ENCODE data around the gene SETD5. TPM values are rescaled to one million over a fixed set of nuclear protein-coding genes. Genes with fewer than 3 reads are reported as not detected.

SETD5 gene
- total RNA-seq, 1 donor from 2014 or later = 98.4 TPM

DNA sequence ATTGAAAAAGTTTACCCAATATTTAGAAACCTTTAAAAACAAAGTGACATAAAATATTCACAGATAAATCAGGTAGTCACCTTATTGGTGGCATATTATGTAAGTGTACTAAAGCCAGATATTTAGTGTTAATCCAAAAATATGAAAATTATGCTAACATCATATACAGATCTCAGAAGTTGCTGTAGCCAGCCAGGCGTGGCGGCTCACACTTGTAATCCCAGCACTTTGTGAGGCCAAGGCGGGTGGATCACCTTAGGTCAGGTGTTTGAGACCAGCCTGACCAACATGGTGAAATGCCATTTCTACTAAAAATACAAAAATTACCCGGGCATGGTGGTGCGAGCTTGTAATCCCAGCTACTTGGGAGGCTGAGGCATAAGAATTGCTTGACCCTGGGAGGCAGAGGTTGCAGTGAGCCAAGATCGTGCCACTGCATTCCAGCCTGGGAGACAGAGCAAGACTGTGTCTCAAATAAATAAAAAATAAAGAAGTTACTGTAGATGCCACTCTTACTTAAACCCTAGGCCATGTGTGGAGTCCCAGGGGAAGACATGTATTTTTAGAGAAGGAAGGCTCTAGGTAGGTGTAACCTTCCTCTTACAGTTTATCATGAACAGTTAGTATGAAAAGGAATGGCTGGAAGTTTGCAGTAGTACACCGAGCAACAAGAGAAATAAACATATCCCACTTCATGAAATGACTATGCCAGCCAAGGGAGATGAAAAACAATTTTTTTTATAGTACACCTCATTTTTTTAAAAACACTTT is 9.6 kb downstream of the SETD5 start:
- no peak for DNase-seq (ENCODE audit: low read depth)

DNA sequence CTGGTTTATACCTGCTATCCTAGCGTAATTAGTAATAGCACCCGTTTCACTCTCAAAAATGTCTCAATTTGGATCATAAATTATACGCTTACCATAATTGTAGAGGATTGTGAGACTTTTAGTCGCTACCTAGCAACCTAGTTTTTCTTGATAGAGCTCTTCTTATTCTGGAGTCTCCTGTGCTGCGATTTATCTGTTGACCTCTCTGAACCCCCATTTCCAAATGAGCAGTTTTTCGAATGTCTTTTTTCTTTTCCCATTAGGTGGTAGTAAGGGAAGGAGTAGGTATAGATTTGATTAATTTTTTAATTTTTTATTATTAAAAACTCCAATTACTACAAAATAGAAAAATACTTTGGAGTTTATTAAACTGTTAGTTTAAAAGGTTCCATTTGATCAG is 10.6 kb downstream of the SETD5 start:
- DNase-seq (ENCODE audit: low read depth) = no peak

GRCh38 chr3:9408546-9408945 is 11.1 kb downstream of the SETD5 start:
- no peak for DNase-seq (ENCODE audit: low read depth)

- no peak for DNase-seq (ENCODE audit: low read depth)
Observed at GRCh38 chr3:9409981-9410854, 12.8 kb downstream of the SETD5 start.

DNA sequence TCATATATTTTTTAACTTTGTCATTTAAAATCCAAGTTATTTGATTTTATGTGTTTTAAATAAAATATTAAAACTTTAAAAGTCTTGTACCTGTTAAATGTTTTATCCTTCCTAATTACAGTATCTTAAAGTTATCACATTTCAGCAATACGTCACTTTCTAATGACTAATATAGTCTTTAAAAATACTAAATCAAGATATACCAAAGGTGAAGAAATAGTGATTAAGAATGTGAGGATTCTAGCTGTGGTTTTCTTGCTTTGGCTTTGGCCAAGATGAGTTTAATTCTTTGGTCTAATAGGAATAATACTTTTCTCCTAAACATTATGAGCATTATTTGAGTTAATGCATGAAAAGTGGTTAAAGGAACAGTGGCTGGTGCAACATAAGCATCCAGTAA is 13.9 kb downstream of the SETD5 start:
- no peak for DNase-seq (ENCODE audit: low read depth)

- no peak for DNase-seq (ENCODE audit: low read depth)
Observed at GRCh38 chr3:9412293-9412692, 14.9 kb downstream of the SETD5 start.

GRCh38 chr3:9414826-9415225 is 17.4 kb downstream of the SETD5 start:
- DNase-seq (ENCODE audit: low read depth) = no peak

DNA sequence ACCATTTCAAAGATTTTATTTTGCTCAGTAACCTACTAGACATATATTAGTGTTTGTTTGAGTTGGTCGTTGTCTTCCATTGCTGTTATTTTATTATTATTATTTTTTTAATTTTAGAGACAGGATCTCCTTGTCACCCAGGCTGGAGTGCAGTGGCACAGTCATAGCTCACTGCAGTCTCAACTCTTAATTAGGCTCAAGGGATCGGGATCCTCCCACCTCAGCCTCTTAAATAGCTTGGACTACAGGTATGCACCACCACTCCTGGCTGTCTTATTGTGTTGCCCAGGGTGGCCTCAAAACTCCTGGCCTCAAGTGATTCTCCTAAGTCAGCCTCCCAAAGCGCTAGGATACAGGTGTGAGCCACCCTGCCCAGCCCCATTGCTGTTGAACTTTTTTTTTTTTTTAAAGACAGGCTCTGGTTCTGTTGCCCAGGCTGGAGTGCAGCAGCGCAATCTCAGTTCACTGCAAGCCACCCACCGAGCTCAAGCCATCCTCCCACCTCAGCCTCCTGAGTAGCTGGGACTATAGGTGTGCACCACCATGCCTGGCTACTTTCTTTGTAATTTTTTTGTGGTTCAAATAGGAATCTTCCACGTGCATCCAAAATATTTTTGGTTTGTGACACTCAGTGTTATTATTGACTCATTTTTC is 18.2 kb downstream of the SETD5 start:
- no peak for DNase-seq (ENCODE audit: low read depth)

DNA sequence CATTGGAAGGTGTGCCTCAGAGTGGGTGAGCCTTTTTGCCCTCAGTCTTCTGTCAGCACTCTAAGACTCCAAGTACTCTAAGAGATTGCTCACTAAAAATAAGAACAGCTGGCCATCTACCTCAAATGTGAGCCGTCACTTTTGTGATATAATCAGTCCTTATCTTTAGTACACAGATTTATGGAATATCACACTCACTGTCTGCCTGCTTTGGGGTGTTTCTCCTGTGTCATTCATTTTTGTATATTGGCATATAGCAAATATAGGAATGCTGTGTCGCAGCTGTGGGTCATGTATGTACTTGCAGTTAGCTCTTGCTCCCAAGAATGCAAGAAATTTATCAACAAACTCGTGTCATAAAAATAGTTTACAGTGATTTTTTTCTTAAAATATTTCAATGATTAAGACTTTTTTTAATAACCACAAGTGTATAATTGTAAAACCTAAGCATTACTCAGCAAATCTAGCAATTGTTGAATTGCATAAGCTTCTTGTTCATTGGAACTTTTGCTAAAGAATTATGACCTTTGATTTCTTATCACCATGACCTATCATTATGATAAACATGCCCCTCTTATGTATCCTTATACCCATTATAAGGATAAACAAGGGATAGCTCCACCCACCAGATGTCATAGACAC is 18.8 kb downstream of the SETD5 start:
- DNase-seq (ENCODE audit: low read depth) = peak; percentile 49

DNA sequence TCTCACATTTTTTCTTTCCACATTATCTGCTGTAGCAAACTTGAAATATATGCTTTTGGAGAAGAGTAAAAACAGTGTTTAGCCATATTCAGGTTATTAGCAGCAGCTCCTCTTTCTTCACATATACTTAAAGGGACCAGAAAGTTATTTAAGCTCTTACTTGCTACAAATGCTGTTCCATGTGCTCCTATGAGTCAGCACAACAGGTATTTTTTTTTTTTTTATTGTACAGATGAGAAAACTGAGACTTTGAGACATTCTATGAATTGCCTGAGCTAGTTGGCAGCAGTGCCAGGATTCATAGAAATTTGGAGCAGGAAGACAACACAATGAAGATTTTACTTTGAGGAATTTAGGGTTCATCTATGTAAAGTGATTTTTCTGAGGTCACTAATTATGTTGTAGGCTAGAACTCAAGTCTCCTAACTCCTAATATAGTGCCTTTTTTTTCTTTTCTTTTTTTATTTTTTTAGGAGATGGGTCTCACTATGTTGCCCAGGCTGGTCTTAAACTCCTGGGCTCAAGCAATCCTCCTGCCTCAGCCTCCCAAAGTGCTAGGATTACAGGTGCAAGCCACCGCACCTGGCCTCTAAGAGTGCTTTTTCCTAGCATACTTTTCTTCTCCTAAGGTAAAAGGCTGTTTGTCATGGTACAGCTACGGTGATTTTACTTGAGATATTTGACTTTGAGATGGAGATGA is 23.6 kb downstream of the SETD5 start:
- DNase-seq (ENCODE audit: low read depth) = no peak

GRCh38 chr3:9422712-9423424 is 25.5 kb downstream of the SETD5 start:
- peak; percentile 96 for DNase-seq (ENCODE audit: low read depth)

DNA sequence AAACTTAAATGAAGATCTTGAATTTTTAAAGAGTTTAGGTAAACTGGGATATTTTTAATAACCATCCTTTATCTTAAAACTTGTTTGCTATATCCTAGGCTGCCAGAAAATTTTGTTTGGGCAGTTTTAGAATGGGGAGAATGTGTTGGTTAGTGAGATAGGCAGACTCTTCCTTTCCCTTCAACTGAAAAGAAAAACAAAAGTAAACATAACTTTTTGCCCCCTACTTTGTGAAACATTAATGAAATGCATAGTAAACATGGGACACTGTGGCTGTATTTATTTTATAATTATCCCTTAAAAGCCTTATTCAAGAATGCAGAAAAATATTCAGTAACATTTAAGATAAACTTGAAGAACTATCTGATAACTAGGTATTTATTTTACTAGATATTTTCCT is 31.0 kb downstream of the SETD5 start:
- DNase-seq (ENCODE audit: low read depth) = no peak

- DNase-seq (ENCODE audit: low read depth) = no peak
Observed at GRCh38 chr3:9430733-9431132, 33.3 kb downstream of the SETD5 start.

DNA sequence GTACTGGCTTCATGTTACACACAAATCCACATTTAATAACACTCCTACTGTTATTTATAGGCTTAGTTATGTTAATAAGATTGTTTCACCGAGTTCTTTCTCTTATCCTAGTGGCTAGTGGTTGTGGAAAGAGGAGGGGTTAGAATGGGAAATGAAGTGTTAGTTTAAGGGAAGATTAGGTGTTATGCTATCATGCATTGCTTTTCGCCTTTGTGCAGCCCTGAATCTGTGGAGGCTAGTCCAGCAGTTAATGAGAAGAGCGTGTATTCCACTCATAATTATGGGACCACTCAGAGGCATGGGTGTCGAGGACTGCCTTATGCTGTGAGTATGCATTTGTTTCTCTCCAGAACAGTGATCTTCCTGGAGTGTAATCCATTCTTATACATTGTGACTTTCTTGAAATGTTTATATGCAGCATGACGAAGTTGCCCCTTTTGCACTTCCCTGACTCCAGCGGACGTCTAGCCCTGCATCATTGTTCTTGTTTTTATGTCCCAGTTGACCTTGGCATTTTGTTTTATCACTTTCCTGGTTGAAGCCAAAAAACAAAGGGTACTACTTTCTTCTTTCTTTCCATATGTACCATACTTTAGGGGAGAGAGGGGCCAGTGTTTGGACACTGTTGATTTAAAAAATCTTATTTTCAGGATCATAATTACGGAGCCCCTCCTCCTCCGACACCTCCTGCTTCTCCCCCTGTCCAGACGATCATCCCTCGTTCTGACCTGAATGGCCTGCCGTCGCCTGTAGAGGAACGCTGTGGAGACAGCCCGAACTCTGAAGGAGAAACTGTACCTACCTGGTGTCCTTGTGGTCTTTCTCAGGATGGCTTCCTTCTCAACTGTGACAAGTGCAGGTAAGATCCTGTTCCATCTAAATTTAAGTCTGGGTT is 36.5 kb downstream of the SETD5 start:
- DNase-seq (ENCODE audit: low read depth) = no peak

DNA sequence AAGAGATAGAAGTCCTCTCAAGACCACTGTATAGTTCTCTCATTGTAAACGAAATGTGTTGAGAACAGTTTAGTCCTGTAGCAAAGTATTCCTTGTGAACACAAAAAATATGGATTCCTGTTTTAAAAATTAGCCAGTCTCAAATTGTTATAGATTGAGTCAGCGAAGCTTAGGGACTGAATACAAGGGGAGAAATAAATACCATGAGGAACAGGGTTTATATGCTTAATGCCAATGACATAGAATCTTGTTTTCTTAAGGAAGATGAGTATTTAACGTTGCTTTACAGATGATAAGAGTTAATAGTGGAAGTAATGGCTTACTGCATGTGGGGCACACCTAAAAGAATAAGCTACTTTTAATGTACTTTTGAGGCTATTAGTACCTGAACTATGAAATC is 37.9 kb downstream of the SETD5 start:
- DNase-seq (ENCODE audit: low read depth) = no peak

- DNase-seq (ENCODE audit: low read depth) = no peak
Observed at GRCh38 chr3:9439331-9439730, 41.9 kb downstream of the SETD5 start.

DNA sequence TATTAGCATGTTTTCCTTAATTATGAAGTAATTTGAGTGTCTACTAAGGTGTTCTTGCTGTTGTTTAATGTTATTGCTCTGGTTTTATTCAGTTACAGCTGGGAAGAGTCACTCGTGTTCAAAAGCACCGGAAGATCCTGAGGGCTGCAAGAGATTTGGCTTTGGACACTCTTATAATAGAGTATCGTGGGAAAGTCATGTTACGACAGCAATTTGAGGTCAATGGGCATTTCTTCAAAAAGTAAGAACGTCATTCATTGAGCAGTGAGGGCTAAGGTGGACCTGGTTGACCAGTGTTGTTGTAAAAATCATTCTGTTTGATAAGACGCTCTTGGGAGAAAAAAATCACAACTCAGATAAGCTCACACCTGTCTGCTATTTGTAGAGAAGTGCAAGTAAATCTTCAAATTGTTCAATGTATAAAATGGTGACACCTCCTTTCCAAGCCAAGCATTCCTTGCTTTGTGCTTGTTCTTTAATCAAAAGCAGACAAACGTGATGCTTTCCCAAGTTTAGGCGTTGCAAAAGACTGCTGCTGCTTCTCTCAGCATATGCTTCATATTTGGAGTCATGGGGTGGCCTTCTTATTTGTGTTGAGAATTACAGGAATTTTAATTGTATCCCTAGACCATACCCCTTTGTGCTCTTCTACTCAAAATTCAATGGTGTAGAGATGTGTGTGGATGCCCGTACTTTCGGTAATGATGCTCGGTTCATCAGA is 44.2 kb downstream of the SETD5 start:
- no peak for DNase-seq (ENCODE audit: low read depth)

DNA sequence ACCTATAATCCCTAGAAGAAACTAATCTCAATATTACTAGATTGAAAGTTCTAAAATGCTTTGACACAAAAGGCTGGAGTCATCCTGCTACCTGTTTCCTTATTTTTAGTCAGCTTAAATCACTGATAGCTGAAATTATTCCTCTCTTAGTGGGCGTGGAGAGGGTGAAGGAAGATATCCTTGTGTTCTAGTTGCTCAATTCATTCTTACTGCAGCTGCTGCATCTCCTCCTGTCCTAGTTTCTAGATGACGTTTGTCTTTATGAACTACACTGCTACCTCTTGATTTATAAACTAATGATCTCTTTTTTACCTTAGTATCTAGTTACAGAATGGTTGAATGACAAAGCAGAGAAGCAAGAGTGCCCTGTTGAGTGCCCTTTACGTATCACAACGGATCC is 50.7 kb downstream of the SETD5 start:
- no peak for DNase-seq (ENCODE audit: low read depth)

GRCh38 chr3:9448643-9449042 is 51.2 kb downstream of the SETD5 start:
- no peak for DNase-seq (ENCODE audit: low read depth)

Data from myocyte (in vitro differentiated cells).